H1 (cell line): ENCODE data around the gene PACSIN2. TPM values are rescaled to one million over a fixed set of nuclear protein-coding genes. Genes with fewer than 3 reads are reported as not detected.

Source experiments
- BCL11A ChIP-seq, 2 experiments: IDR thresholded peaks; one replicate each; pipeline ENCODE4 v1.6.1; 2011; ENCODE audit warnings: low read depth in 2 of 2, low read length in 2 of 2, mild to moderate bottlenecking in 2 of 2
- CTCF ChIP-seq, 3 experiments: IDR thresholded peaks; 1 replicate in 2 of 3; 2 replicates in 1 of 3; pipeline versions ENCODE4 v1.5.1 to v1.6.1; 2011; ENCODE audit warnings: low read length in 3 of 3, mild to moderate bottlenecking in 3 of 3, inconsistent platforms in 2 of 3, low read depth in 1 of 3, moderate library complexity in 1 of 3; ENCODE audit not compliant: insufficient read depth in 1 of 3; ENCODE audit errors: control extremely low read depth in 1 of 3
- FOSL1 ChIP-seq: IDR thresholded peaks from 2 replicates; pipeline ENCODE4 v1.6.1; 2011; ENCODE audit warnings: mild to moderate bottlenecking, low read depth, low read length, moderate library complexity; ENCODE audit not compliant: insufficient read depth
- SUZ12 ChIP-seq: fragments of 200-600 bp; sonication (generic); IDR thresholded peaks from 2 replicates; pipeline ENCODE4 v1.6.1; 2012; ENCODE audit warnings: mild to moderate bottlenecking, inconsistent platforms, low read length, moderate library complexity, mixed read lengths
- polyA plus RNA-seq, 7 experiments: library from polyadenylated mRNA; depleted of rRNA in 3 of 7; stranded (reverse) in 5 of 7; unstranded in 2 of 7; fragments of >200 nt in 5 of 7; fragments of 200-250 nt in 2 of 7; gene quantifications; 1 replicate in 5 of 7; 2 replicates in 1 of 7; 4 replicates in 1 of 7; pipeline versions ENCODE4 v1.2.1 to v1.2.3, GENCODE V29; 2011 to 2013; ENCODE audit warnings: missing spikeins in 2 of 7, mixed read lengths in 2 of 7
- total RNA-seq: library from RNA; stranded (reverse); fragmentation: NEBNext Ultra II Directional; extraction: Animal tissue kit (Norgen Biotek cat#: 25700); gene quantifications from 2 replicates; pipeline ENCODE4 v1.2.1, GENCODE V29; 2021

Gene PACSIN2
- total and polyA plus RNA-seq, 2 of the 8 experiments (the other 6 are each of a cell fraction or from before 2014, with no cell fraction given), result 44.8 to 64.2 TPM

GRCh38 chr22:42897960-42898359 is 117.0 kb downstream of the PACSIN2 start (continued):
- TF ChIP-seq CTCF (IDR thresholded peaks at IDR 0.05; ENCODE audit: control extremely low read depth in 1 of 3, insufficient read depth in 1 of 3, low read depth in 1 of 3, low read length in 3 of 3) (no peak), FOSL1 (no peak), BCL11A (IDR thresholded peaks at IDR 0.05; ENCODE audit: low read depth in 2 of 2, low read length in 2 of 2) (no peak), SUZ12 (no peak)
